WERI-Rb-1 (cell line): ENCODE data around the gene MAP3K10.
A peak's percentile ranks its signal among the peaks of the same experiment; 100 is the strongest.
"Not testable (repeated sequence)": the region's sequence is repeated elsewhere in the genome, so short reads cannot be mapped to it uniquely, and the experiment has no call there.

Experiments
- DNase-seq: peaks from one replicate; pipeline ENCODE4 v3.0.0-alpha.2; 2020
- H3K27ac ChIP-seq: fragments of 250-450 bp; sonication (Bioruptor Pico); 2 replicates; pipeline ENCODE4 v1.5.1; 2020; ENCODE audit warnings: mild to moderate bottlenecking, moderate library complexity
- H3K27me3 ChIP-seq: fragments of 250-450 bp; sonication (Bioruptor Pico); 2 replicates; pipeline ENCODE4 v1.5.1; 2021; ENCODE audit warnings: mild to moderate bottlenecking, low read depth, moderate library complexity; ENCODE audit not compliant: insufficient read depth, severe bottlenecking
- H3K36me3 ChIP-seq: fragments of 250-450 bp; sonication (Bioruptor Pico); 2 replicates; pipeline ENCODE4 v1.5.1; 2020; ENCODE audit warnings: mild to moderate bottlenecking, moderate library complexity
- H3K4me3 ChIP-seq: 2 replicates; pipeline ENCODE4 v1.5.1; 2011; ENCODE audit warnings: low read depth, mild to moderate bottlenecking, control low read depth, low read length
- H3K9me3 ChIP-seq: fragments of 250-450 bp; sonication (Bioruptor Pico); 2 replicates; pipeline ENCODE4 v1.5.1; 2021; ENCODE audit warnings: mild to moderate bottlenecking, moderate library complexity; ENCODE audit not compliant: severe bottlenecking
- CTCF ChIP-seq: IDR thresholded peaks from 2 replicates; pipeline ENCODE4 v1.5.1; 2011; ENCODE audit warnings: low read depth, mild to moderate bottlenecking, control low read depth, inconsistent platforms, low read length

Gene MAP3K10

GRCh38 chr19:40165362-40165937, 25.8 kb upstream of the MAP3K10 start:
- Histone ChIP-seq H3K27ac (no peak overlapping the region), H3K9me3 (no peaks in the 10 kb centered on the region), H3K27me3 (no peaks in the 10 kb centered on the region), H3K36me3 (no peaks in the 10 kb centered on the region), H3K4me3 (no peak overlapping the region)
- TF ChIP-seq CTCF: peak; percentile 81
- DNase-seq: peak; percentile 75

- not testable (repeated sequence) for H3K36me3 ChIP-seq, DNase-seq, H3K9me3 ChIP-seq, H3K27me3 ChIP-seq, H3K4me3 ChIP-seq, H3K27ac ChIP-seq
Observed at GRCh38 chr19:40169482-40170302, 21.5 kb upstream of the MAP3K10 start.

GRCh38 chr19:40170303-40170989, 20.8 kb upstream of the MAP3K10 start:
- not testable (repeated sequence) for H3K36me3 ChIP-seq, H3K9me3 ChIP-seq, H3K27ac ChIP-seq, H3K27me3 ChIP-seq, H3K4me3 ChIP-seq, DNase-seq

GRCh38 chr19:40171293-40171692, 19.9 kb upstream of the MAP3K10 start:
- not testable (repeated sequence) for H3K27ac ChIP-seq, H3K4me3 ChIP-seq, H3K36me3 ChIP-seq, H3K9me3 ChIP-seq, DNase-seq, H3K27me3 ChIP-seq

GRCh38 chr19:40174092-40174491, 17.1 kb upstream of the MAP3K10 start:
- DNase-seq: no peak
- Histone ChIP-seq H3K27ac (no peak overlapping the region), H3K36me3 (no peaks in the 10 kb centered on the region), H3K9me3 (no peaks in the 10 kb centered on the region), H3K27me3 (no peaks in the 10 kb centered on the region), H3K4me3 (no peak overlapping the region)
- TF ChIP-seq CTCF: no peak

GRCh38 chr19:40175820-40176219, 15.4 kb upstream of the MAP3K10 start:
- H3K9me3 ChIP-seq: no peaks in the 10 kb centered on the region
- DNase-seq: no peak
- no peak overlapping the region for H3K4me3 ChIP-seq
- no peaks in the 10 kb centered on the region for H3K36me3 ChIP-seq
- H3K27me3 ChIP-seq: no peaks in the 10 kb centered on the region
- H3K27ac ChIP-seq: no peak overlapping the region
- TF ChIP-seq CTCF: no peak

- TF ChIP-seq CTCF: no peak
- H3K4me3 ChIP-seq: no peak overlapping the region
- H3K9me3 ChIP-seq: no peaks in the 10 kb centered on the region
- no peaks in the 10 kb centered on the region for H3K27me3 ChIP-seq
- DNase-seq: no peak
- H3K36me3 ChIP-seq: no peaks in the 10 kb centered on the region
- no peak overlapping the region for H3K27ac ChIP-seq
Observed at GRCh38 chr19:40177286-40178070, 13.7 kb upstream of the MAP3K10 start.
